ENCODE results near the gene CLSTN1.

CLSTN1 gene

DNA sequence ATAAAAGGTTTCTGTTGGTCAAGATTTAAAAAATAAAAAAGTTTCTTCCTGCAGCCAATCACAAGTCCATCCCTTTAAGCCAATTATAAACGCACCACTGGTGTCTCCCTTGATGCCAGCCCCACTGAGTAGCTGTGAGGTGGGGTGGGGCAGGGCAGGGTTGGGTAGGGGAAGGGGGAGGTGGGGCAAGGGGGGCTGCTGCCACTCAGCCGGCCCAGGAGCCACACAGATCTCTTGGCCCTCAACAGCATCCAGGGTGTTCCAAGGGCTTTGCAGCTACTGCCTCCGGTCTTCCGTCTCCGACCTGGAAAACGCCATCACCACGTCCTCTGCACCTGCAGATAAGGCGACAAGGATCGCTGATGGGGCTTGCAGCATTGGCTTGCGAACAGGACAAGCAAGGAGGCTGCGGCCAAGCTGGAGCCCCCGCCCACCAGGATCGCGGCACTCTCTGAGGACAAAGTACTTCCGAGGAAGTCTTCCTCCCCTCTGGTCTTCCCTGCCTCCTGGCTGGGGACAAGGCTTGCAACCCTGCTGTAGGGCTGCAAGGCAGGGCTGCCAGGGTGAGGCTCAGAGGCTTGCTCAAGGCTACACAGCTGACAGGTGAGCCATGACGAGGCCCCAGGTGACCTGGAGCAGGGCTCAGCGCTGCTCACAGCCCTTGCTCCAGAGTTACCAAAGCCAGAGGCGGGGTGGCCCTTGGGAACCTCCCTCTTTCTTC is 26.8 kb upstream of the CLSTN1 start:
- DNase-seq, result no peak

DNA sequence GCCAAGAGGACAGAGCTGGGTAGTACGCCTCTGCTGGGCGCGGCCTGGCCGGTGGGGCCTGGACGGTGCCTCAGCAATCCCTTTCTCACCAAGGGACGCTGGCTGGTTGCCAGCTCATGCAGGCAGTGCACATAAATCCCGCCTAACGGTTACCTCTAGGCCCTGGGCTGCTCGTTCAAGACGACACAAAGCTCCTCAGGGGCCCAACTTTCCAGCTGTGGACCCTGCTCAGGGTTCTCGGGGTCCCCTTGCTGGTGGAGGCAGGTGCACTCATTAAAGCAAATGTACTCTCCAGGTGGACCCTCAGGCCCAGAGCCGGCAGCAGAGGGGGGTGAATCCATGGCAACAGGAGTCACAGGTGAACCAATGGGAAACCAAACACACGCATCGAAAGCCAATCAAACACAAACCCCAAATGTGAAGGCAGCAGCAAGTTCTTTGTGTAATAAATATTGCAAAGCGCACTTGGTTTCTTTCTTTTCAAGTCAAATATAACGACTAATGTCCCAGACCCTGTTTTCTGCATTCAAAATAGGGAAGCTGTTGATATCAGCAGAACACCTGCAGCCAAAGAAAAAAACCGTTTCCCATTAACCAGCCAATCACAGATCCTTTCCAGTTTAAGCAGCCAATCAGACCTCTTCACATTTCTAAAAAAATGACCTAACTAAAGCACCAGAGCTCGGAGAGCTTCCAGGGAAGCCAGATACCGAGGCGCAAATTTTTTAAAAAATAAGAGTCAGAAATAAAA is 26.1 kb upstream of the CLSTN1 start:
- DNase-seq, result no peak

DNA sequence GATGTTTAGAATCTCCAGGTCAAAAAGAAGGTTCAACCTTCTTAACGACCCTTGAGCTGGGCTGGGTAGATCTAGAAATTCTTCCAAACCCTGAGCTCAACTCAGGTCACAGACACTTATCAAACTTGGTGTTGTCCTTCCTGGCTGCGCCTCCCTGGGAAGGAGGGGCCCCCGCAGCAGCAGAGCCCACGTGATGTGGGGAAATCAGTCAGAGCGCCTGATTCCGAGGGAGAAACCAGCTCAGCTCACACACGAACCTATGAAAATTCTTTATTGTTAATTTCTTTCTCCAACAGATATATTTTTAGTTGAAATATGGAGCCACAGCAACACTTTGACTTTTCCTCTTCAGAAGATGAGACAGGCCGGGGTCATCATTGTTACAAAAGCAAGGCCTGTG is 24.3 kb upstream of the CLSTN1 start:
- DNase-seq, result no peak

DNA sequence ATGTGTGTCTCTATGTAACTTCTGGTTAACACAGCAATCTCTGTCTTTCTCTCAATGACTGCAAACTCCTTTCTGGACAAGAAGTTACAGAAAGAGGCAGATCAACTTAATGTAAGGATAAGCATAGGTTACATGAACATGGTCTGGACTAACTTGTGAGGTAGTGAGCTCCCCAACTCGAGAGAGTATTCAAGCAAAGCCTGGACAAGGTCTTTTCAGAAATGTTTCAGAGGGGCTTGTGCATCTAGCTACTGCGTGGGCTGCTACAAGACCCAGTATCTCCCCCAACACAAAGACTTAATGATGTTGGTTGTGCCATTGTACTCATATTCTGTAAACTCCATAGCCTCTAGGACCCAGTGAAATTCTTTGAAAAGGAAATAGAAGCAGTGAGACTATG is 23.5 kb upstream of the CLSTN1 start:
- DNase-seq, result no peak

DNA sequence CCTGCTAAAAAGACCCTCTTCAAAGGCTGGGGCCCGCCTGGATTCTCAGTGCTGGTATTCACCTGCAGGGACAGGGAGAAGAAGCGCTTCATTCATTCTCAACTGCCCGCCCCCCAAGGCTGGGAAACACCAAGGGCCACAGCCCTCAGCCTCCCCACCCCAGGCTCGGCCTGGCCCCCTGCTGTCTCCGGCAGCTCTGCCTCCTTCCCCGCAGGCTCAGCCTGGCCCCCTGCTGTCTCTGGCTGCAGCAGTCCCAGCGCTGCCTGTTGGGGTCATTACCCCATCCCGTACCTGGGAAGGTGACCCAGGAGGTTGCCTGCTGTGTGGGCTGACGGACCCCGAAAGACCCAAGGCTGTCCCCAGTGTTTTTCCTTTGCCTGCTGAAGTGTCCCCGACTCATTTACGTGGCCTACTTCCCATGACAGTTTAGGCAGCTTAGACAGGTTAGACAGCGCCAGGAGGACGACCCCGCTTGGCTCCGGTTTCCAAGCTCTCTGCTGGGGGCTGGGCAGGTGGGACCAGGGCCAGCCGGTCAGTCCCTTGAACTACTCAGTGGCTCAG is 22.9 kb upstream of the CLSTN1 start:
- no peak for DNase-seq

DNA sequence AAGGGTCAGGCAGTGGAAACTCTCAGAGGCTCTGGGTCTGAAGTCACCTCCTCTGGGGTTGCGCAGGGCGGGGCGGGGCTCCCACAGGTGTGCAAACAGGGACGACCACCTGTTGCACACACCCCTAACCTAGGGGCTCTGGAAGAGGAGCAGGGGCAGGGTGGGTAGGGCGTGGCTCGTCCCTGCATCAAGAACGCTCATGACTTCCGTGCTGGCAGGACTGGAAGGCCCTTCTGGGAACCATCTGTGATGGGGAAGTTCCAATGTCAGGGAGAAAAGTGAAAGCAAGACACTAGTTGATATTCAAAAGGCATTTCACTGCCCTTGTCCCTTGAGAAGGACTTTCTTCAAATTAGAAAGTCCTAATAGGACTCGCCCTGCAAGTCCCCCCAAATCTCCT is 22.1 kb upstream of the CLSTN1 start:
- no peak for DNase-seq

DNA sequence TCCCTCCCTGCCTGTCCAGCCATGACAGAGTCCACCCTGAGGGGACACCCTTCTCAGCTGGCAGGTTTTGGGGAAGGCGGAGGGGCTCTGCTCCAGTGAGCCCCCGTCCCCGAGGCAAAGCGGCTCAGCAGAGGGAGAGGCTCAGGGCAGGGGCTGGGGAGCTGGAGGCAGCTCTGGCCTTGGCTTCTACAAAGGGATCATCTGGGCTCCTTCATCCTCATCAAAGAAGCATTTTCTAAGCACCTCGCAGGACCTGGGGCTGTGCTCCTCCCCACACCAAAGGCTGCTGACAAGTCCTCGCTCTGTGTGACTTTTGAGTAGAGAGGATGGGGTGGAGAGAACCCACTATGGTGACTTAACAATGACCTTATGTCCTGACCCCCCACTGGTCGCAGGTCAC is 21.0 kb upstream of the CLSTN1 start:
- no peak for DNase-seq

DNA sequence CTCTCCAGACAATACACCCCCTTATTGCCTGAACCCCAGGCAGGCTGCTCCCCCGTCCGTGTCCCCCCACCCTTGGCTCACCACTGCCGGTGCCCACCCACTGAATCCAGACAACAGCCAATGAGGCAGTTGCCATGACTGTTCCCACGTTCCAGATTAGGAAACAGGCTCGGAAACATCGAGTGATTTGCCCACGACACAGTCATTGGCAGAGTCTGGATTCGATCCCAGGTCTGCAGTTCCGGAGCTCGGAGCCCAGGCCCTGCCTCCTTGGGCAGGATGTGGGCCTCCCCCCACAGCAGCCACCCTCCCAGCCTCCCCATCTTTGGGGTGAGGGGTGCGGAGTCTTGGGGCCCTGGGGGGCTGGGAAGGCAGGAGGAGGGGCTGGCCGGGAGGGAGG is 20.3 kb upstream of the CLSTN1 start:
- DNase-seq, result no peak

DNA sequence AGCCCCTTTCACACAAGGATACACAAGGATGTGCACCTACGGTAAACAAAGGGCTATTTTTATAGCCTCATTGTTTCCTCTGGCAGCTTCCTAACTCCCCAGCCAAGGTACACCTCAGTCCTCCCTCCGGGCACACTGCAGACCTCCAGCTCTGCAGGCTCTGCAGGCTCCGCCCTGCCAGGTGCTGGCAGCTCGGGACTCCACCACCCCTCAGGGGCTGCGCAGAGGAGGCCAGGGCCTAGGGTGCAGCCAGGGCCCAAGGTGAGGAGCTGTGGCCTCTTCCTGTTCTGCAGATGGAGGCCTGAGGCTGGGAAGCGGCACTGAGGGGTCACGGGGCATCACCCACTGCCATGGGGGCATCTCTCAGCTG is 19.8 kb upstream of the CLSTN1 start:
- DNase-seq, result no peak

DNA sequence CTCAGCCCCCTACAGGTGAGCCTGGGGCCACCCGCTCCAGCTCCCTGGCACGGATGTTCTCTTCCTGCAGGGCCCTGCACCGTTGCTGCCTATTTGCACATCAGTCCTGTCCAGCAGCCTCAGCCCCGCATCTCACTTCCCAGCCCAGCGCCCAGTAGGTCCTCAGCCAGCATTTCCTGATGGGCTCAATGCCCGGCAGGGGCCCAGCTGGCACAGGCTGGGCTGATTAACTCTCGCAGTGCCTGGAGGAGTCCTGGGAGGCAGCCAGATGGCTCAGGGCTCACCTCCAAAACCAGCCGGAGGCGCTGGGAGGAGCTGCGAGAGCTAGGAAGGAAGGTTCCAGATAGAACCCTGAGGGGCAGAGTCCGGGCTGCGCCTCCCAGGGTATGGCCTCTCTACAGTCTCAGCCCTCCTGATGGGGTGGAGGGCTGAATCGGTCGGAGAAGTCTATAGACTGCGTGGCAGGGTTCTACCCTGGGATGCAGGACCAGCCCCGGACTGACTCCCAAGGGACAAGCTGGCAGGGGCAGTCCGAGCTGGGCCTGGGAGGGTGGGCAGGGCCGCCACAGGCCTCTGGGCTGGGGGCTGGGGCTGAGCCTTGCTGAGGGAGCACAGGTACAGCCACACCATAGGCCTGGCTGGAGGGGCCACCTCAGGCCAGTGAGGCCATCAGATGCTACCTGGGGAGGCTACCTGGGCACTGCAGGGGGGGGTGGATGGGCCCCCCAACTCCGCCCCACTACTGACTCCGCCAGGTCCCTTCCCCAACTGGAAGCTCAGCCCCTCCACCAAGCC is 19.2 kb upstream of the CLSTN1 start:
- DNase-seq, result no peak

DNA sequence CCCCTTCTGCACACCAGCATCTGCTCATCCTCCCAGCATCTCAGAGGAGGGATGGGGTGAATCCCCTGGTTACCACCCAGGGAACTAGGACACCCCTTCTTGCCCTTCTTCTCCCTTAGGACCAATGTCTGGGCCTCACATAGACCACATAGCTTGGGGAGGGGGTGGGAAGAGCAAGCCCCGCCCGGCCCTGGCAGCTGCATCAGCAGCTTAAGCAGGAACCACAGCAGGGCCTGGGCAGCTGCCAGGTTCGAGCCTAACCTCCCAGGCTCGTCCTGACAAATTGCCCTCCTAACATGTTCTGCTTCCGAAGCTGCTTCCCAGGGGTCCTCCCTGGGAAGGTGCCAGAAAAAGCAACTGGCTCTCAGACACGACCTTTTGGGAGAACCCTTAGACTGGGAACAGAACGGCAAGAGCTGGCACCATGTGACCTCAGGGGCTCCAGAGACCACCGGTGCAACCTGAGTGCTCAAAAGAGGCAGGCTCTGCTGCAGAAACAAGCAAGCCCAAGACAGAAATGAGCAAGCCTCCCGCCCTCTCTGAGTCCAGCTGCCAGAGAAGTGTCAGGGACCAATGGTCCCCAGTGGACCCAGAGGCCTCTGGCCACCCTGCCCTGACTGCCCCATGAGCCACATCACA is 18.4 kb upstream of the CLSTN1 start:
- DNase-seq, result no peak

DNA sequence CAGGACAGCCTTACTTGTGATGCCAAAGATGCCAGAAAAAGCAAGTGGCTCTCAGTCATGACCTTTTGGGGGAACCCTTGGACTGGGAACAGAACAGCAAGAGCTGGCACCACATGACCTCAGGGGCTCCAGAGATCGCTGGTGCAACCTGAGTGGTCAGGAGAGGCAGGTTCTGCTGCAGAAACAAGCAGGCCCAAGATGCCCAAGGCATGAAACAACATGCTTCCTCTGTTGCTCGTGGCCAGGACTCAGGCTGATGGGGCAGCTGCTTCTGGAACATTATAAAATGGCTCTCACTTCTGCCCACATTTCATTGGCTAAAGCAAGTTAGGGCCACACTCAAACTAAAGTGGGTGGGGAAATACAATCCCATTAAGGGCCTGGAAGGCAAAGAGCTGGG is 17.7 kb upstream of the CLSTN1 start:
- DNase-seq, result no peak

DNA sequence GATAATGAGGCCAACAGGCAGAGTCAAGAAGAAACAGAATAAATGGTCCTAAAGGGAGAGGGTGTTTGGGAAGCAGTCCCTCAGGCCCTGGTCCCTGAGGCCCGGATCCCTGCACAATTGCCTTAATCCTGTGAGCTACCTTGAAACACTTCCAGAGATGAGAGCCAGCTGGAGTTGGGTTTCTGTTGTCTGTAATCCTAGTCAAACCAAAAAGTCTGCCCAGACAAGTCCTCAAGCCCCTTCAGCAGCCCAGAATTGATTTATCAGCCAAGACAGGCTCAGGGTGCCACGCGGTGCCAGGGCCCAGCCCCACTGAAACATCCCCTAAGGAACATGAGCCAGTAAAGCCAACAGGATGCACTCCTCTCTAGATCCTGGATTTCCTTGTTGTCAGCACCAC is 16.4 kb upstream of the CLSTN1 start:
- DNase-seq, result no peak

DNA sequence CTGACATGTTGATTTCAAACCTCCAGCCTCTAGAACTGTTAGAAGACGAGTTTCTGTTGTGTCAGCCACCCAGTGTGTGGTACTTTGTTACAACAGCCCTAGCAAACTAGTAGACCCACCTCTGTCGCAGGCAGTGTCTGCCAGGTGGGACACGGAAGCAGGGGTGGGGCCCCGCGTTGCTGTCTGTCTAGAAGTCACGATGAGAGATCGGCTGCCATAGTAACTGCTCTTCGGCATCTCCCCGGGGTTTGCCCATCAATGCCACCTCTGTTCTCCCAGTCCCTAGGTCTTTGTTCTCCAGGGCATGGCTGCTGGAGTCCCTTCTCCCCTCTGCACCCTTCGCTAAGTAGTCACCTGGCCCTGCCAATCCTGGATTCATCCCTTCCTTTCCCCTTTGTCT is 15.2 kb upstream of the CLSTN1 start:
- DNase-seq, result no peak

DNA sequence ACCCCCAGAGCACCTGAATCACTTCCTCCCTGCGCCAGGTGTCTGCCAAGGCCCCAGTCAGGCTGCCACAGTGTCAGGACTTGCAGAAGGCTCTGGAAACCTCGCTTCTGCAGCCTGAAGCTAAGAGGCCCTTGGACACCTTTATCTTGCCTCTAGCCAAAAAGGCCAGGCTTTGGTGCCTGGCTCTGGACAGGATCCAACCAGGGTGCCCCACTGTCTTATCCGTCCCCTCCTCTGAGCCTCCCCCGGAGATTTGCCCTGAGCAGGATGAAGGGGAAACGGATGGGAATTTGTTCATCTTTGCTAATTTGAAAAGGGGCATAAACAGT is 12.8 kb upstream of the CLSTN1 start:
- no peak for DNase-seq

DNA sequence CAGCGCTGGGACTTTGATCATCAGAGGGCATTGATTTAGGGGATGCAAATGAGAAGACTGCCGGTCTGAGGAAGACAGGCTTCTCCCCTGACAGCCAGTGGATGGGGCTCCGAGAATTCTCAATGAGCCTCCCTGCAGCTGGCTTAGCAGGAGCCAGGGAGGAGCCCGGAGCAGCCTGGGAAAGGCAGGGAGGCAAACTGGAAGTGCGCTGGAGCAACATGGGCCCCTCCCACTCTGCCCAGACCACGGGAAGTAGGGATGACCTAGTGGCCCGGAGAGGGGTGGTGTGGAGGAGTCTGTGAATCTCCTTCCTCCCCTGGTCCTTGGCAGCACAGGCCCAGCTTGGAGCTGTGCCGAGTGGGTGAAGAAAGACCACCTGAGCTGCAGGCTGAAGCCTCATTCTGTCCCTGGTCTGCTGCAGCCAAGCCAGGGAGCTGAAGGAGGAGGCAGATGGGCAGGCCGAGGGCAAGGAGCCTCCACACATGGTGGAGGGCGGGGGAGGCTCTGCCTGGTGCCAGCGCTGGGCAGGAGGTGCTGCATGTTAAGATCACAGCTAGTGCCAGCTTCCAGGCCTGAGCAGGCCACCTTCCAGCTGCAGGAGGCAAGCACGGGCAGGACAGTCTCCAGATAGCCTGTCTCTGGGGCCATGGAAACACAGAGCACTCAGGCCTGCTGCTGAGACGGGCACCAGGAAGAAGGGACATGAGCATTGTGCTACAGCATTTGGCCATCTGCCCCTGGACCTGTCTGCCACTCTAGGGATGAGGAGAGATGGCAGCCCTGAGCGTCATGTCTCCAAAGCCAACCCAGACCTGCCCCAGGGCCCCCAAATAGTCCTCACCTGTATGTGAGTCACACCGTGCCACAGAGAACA is 12.2 kb upstream of the CLSTN1 start:
- DNase-seq, result no peak

DNA sequence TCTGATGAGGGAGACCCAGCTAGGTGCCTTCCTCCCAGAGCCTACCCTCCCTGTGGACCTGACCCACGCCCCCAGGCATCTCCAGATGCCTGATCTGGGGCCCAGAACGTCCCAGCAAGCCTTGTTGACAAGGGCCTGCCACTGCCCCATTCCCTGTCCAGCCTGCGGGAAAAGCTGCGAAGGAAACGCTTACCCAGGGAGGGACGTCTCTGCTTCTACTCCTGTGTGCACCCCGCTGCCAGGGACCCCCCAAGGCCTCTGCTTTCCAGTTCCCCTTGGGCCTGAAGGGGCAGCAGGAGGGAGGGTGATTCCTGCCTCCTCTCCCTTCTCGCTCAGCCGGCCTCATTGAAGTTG is 11.6 kb upstream of the CLSTN1 start:
- no peak for DNase-seq

DNA sequence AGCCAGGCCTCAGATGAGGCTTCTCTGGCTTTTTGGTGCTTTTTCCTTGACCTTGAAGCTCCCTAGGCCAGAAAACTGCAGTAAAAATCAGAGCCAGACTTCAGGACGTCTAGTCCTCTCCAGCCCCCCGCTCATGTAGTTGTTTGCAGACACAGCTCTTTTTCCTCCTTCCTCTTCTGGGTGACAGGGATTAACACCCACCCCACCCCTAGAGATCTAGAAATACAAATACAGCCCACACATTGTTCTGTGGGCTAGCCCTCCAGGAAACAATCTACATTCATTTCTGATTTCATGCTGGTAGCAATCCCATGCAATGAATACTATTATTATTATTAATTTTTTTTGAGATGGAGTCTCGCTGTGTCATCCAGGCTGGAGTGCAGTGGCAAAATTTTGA is 9.9 kb upstream of the CLSTN1 start:
- DNase-seq, result no peak

DNA sequence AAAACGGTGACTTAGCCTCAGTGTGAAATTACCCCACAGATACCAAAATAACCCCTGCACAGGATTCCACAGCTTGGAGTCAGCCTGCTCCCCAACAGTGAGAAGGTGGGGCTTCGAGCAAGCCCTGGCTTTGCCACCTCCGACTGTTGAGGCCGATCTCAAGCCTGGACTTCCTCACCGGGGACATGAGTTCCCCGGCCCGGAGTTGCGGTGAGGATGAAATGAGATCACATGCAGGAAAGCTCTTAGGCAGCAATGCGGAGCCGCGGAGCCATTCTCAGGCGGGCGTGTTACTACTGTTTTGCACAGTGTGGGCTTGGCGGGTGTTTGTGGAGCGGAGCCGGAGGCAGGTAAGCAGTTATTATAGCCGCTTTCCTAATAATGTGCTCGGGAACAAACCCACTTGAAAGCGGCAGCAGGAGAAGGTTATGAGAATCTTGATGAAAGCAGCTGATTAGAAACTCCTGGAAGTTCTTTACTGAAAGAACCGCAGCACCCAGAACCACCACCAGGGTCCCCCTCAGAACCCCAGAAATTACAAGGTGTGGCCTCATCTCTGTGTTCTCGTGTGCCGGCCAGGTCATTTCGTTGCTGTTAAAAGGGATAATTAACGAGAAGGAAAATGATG is 3.9 kb upstream of the CLSTN1 start:
- no peak for DNase-seq

DNA sequence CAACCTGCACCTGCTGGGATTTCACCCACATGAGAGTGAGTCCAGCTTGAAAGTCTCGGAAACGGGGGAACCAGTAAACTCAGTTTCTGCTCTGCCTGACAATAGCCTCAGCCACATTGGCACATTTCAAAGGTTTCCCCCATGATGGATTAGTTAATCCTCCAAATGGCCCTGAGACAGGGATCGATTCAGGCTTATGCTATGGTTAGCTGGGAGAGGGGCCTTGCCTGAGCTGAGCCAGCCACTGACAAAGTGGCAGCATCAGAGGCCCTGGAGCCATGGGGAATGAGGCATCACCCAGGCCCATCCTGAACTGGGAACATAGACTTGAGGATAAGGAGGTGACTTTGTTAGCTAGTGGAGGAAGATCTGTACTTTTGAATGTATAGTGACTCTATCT is 2.9 kb upstream of the CLSTN1 start:
- no peak for DNase-seq

DNA sequence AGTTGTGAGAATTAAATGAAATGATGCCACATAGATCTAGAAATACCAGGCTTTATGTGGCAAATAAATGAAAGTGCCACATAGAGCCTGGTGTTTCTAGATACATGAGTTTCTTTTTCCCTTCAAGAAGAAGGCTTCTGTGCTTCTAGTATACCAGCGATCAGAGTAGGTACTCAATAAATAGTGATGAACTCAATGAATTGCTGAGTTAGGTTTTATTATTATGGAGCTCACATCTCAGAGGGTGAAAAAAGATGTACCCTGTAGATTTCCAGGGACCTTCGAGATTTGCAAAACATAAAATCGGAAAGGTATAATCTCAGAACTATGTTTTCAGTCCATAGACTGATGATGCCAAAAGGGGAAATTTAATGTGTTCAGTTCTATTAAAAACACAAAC is 2.3 kb upstream of the CLSTN1 start:
- no peak for DNase-seq
